HUDEP-2 (cell line): Measurements from ENCODE around the gene MINK1.
"Not testable (repeated sequence)": the region's sequence is repeated elsewhere in the genome, so short reads cannot be mapped to it uniquely, and the experiment has no call there.

Experiments used
- DNase-seq, 76 experiments: peaks; one replicate each; lab custom pipeline; 2025; ENCODE audit not compliant: unreplicated experiment in 76 of 76; lab: John Stamatoyannopoulos, UW

The MINK1 gene

GRCh38 chr17:4896332-4897197, 63.4 kb downstream of the MINK1 start:
- DNase-seq: no peak

- no peak for DNase-seq
These were observed 64.1 kb downstream of the MINK1 start for GRCh38 chr17:4897198-4897687.

- DNase-seq: no peak
These were observed 64.6 kb downstream of the MINK1 start for GRCh38 chr17:4897785-4898184.

GRCh38 chr17:4898351-4898750, 65.2 kb downstream of the MINK1 start:
- no peak for DNase-seq

- no peak for DNase-seq
These were observed 65.8 kb downstream of the MINK1 start for GRCh38 chr17:4898927-4899326.

- peak in 50 of 76 experiments; percentile 19 to 81 (median 52) for DNase-seq
These were observed 66.4 kb downstream of the MINK1 start, which contains the start of gene C17orf107 for GRCh38 chr17:4899341-4900230. Gene C17orf107 (plus strand): TSS chr17:4899536. CDS start chr17:4899763, 227 bp downstream.

GRCh38 chr17:4900231-4901107, 67.3 kb downstream of the MINK1 start:
- DNase-seq: peak in 1 of 76 experiments; percentile 5

- no peak for DNase-seq
These were observed 68.0 kb downstream of the MINK1 start for GRCh38 chr17:4901108-4901647.

GRCh38 chr17:4901648-4902344, 68.7 kb downstream of the MINK1 start:
- DNase-seq: no peak

- DNase-seq: no peak
These were observed 69.4 kb downstream of the MINK1 start for GRCh38 chr17:4902540-4902939.

- DNase-seq: peak in 69 of 76 experiments; percentile 23 to 79 (median 55)
These were observed 70.1 kb downstream of the MINK1 start, which contains the start of gene CHRNE for GRCh38 chr17:4903051-4903818. Gene CHRNE (minus strand): TSS chr17:4903098. CDS start chr17:4903063, 35 bp downstream.

- not testable (repeated sequence) for DNase-seq
These were observed 73.5 kb downstream of the MINK1 start for GRCh38 chr17:4906642-4907041.

- no peak for DNase-seq
These were observed 75.2 kb downstream of the MINK1 start for GRCh38 chr17:4908301-4908700.

GRCh38 chr17:4908711-4909496, 75.8 kb downstream of the MINK1 start:
- DNase-seq: peak in 71 of 76 experiments; percentile 31 to 89 (median 70)

- DNase-seq: no peak
These were observed 80.9 kb downstream of the MINK1 start for GRCh38 chr17:4913994-4914393.

GRCh38 chr17:4914551-4914950, 81.4 kb downstream of the MINK1 start:
- DNase-seq: not testable (repeated sequence)

GRCh38 chr17:4919511-4920047, 86.4 kb downstream of the MINK1 start:
- no peak for DNase-seq
